Activated naive CD4-positive, alpha-beta T cell (primary cell): ENCODE results near the gene DDX49.

Experiments
- DNase-seq, 4 experiments: peaks; one replicate each; lab custom pipeline; 2025; lab: John Stamatoyannopoulos, UW

DDX49 gene

DNA sequence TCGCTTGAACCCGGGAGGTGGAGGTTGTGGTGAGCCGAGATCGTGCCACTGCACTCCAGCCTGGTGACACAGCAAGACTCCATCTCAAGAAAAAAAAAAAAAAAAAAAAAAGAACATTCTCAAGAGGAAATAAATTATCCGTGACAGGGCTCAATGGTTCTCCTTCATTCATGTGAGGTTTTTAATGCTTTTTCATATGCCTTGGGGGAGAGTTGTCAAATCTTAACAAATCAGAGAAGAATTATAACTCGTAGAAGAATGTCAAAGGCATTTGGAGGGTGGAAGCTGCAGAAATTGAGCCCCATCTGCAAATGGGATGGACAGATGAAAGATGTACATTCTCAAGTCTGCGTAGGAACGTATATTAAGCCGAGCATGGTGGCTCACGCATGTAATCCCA is 56.4 kb downstream of the DDX49 start:
- DNase-seq = no peak
